HepG2 (cell line): ENCODE measurements around the gene HK3. TPM values are rescaled to one million over a fixed set of nuclear protein-coding genes. Genes with fewer than 3 reads are reported as not detected.

Source experiments
- ATAD3A ChIP-seq: sonication (generic); formaldehyde crosslinking; IDR thresholded peaks from 2 replicates; pipeline ENCODE4 v1.4.0; 2020; ENCODE audit warnings: missing genetic modification reagents
- BRF2 ChIP-seq: sonication (generic); formaldehyde crosslinking; IDR thresholded peaks from 2 replicates; pipeline ENCODE4 v1.8.1; 2022; ENCODE audit warnings: mild to moderate bottlenecking, missing genetic modification reagents
- CC2D1A ChIP-seq: sonication (generic); formaldehyde crosslinking; IDR thresholded peaks from 2 replicates; pipeline ENCODE4 v1.8.1; 2023; ENCODE audit warnings: mild to moderate bottlenecking, missing genetic modification reagents
- GMEB1 ChIP-seq: sonication (generic); formaldehyde crosslinking; IDR thresholded peaks from 2 replicates; pipeline ENCODE4 v1.5.1; 2020; ENCODE audit warnings: missing genetic modification reagents, mild to moderate bottlenecking, borderline replicate concordance
- IKZF4 ChIP-seq: sonication (generic); formaldehyde crosslinking; IDR thresholded peaks from 2 replicates; pipeline ENCODE4 v1.5.1; 2020; ENCODE audit warnings: borderline replicate concordance, mild to moderate bottlenecking, low read depth, missing genetic modification reagents; ENCODE audit errors: not compliant biosample characterization
- KLF15 ChIP-seq: sonication (generic); formaldehyde crosslinking; IDR thresholded peaks from 2 replicates; pipeline ENCODE4 v1.8.1; 2023; ENCODE audit warnings: borderline replicate concordance, mild to moderate bottlenecking, inconsistent platforms, missing genetic modification reagents, mixed read lengths
- KLF16 ChIP-seq, 2 experiments: sonication (generic) in 1 of 2; formaldehyde crosslinking in 1 of 2; IDR thresholded peaks; 2 replicates each; pipeline versions ENCODE4 v1.6.1 to v1.8.0; 2016 to 2023; ENCODE audit warnings: missing genetic modification reagents in 2 of 2, missing compliant biosample characterization in 1 of 2
- MLXIP ChIP-seq: sonication (generic); formaldehyde crosslinking; IDR thresholded peaks from 2 replicates; pipeline ENCODE4 v1.9.0; 2021; ENCODE audit warnings: missing genetic modification reagents, borderline replicate concordance
- RARA ChIP-seq: IDR thresholded peaks from 2 replicates; pipeline ENCODE4 v1.6.1; 2016; ENCODE audit warnings: missing genetic modification reagents, missing compliant biosample characterization
- TCF12 ChIP-seq, 2 experiments: fragments of 450-650 bp in 1 of 2; sonication (generic) in 1 of 2; formaldehyde crosslinking in 1 of 2; IDR thresholded peaks; 2 replicates each; pipeline versions ENCODE4 v1.6.1 to v1.8.0; 2017 to 2022; ENCODE audit warnings: antibody characterized with exemption in 1 of 2, mild to moderate bottlenecking in 1 of 2, missing genetic modification reagents in 1 of 2, moderate library complexity in 1 of 2
- TRIM22 ChIP-seq: fragments of 450-650 bp; IDR thresholded peaks from 2 replicates; pipeline ENCODE4 v1.6.1; 2017
- WIZ ChIP-seq: sonication (generic); formaldehyde crosslinking; IDR thresholded peaks from 2 replicates; pipeline ENCODE4 v1.5.1; 2020; ENCODE audit warnings: mild to moderate bottlenecking, missing genetic modification reagents
- ZC3H4 ChIP-seq: sonication (generic); formaldehyde crosslinking; IDR thresholded peaks from 2 replicates; pipeline ENCODE4 v1.4.0; 2020; ENCODE audit warnings: missing genetic modification reagents, borderline replicate concordance
- ZFP36L1 ChIP-seq: sonication (generic); formaldehyde crosslinking; IDR thresholded peaks from 2 replicates; pipeline ENCODE4 v1.8.0; 2022; ENCODE audit warnings: mild to moderate bottlenecking, missing genetic modification reagents, moderate library complexity
- ZHX2 ChIP-seq, 2 experiments: sonication (generic) in 1 of 2; formaldehyde crosslinking in 1 of 2; IDR thresholded peaks; 2 replicates each; pipeline versions ENCODE4 v1.6.1 to v1.9.0; 2014 to 2022; ENCODE audit warnings: antibody characterized with exemption in 1 of 2, borderline replicate concordance in 1 of 2, inconsistent platforms in 1 of 2, low read depth in 1 of 2, missing genetic modification reagents in 1 of 2
- polyA plus RNA-seq, 8 experiments: library from polyadenylated mRNA; depleted of rRNA in 3 of 8; stranded (reverse) in 7 of 8; unstranded in 1 of 8; fragments of >200 nt; fragmentation: Illumina TruSeq in 4 of 8; extraction: Trizol in 4 of 8; gene quantifications; 2 replicates each; pipeline versions ENCODE4 v1.2.1 to v1.2.3, GENCODE V29; 2011 to 2016; ENCODE audit warnings: low read depth in 4 of 8, missing spikeins in 1 of 8, mixed read lengths in 1 of 8; ENCODE audit not compliant: insufficient read depth in 1 of 8
- total RNA-seq, 5 experiments: library from RNA; depleted of rRNA; stranded (reverse); fragments of >200 nt; fragmentation: Illumina TruSeq; extraction: Trizol; gene quantifications; 2 replicates each; pipeline ENCODE4 v1.2.3, GENCODE V29; 2016; ENCODE audit warnings: low read depth in 1 of 5

HK3 gene
- total and polyA plus RNA-seq, 2 of the 13 experiments (the other 11 are each of a cell fraction or from before 2014, with no cell fraction given) = not detected

- no peak for TF ChIP-seq TRIM22
- TF ChIP-seq WIZ = peak; percentile 100
- peak; percentile 100 for TF ChIP-seq CC2D1A (CRISPR knock-in tag)
- peak; percentile 98 for TF ChIP-seq RARA
- no peak for TF ChIP-seq ZHX2 (IDR thresholded peaks at IDR 0.05; ENCODE audit: low read depth)
- peak; percentile 100 for TF ChIP-seq ZHX2 (CRISPR knock-in tag; IDR thresholded peaks at IDR 0.05; ENCODE audit: borderline replicate concordance)
- TF ChIP-seq BRF2 = peak; percentile 99
- TF ChIP-seq MLXIP (CRISPR knock-in tag) = peak; percentile 100
- TF ChIP-seq TCF12 (IDR thresholded peaks at IDR 0.05) = no peak
- peak; percentile 98 for TF ChIP-seq TCF12 (CRISPR knock-in tag; IDR thresholded peaks at IDR 0.05)
- TF ChIP-seq KLF16 (CRISPR knock-in tag; IDR thresholded peaks at IDR 0.05) = peak; percentile 99 to 100
- TF ChIP-seq ZFP36L1 = peak; percentile 100
- peak; percentile 100 for TF ChIP-seq KLF15 (CRISPR knock-in tag)
- TF ChIP-seq IKZF4 (CRISPR knock-in tag) = peak; percentile 100
- TF ChIP-seq GMEB1 (CRISPR knock-in tag) = peak; percentile 82
- peak; percentile 99 for TF ChIP-seq ZC3H4 (CRISPR knock-in tag)
- peak; percentile 99 for TF ChIP-seq ATAD3A
Measured at GRCh38 chr5:176837707-176838115, 61.4 kb downstream of the HK3 start (continued).
